Erythroblast (primary cell): ENCODE data around the gene CXCL14.

Source experiments
- GATA1 ChIP-seq: IDR thresholded peaks from 2 replicates; pipeline ENCODE4 v1.6.1; 2011; ENCODE audit warnings: low read depth, mild to moderate bottlenecking, control low read depth, low read length, moderate library complexity
- POLR2A ChIP-seq: IDR thresholded peaks from 2 replicates; pipeline ENCODE4 v1.6.1; 2011; ENCODE audit warnings: mild to moderate bottlenecking, low read length

GRCh38 chr5:135601466-135601865 is 22.7 kb upstream of the CXCL14 start:
- TF ChIP-seq POLR2A (no peak), GATA1 (no peak)
